Hepatocyte (in vitro differentiated cells): ENCODE results near the gene TRIM7. TPM values are rescaled to one million over a fixed set of nuclear protein-coding genes. Genes with fewer than 3 reads are reported as not detected.

ENCODE experiments used
- DNase-seq: peaks from one replicate; pipeline ENCODE4 v3.0.0-alpha.2; 2016; ENCODE audit warnings: low spot score
- H2AFZ ChIP-seq: fragments of 200-600 bp; sonication (generic); 2 replicates; pipeline ENCODE4 v1.6.0; 2016; ENCODE audit warnings: antibody characterized with exemption, mild to moderate bottlenecking
- H3K27ac ChIP-seq: fragments of 200-600 bp; sonication (generic); 2 replicates; pipeline ENCODE4 v1.5.1; 2016; ENCODE audit warnings: mild to moderate bottlenecking
- H3K27me3 ChIP-seq: fragments of 200-600 bp; sonication (generic); 2 replicates; pipeline ENCODE4 v1.6.1; 2016
- H3K36me3 ChIP-seq: fragments of 200-600 bp; sonication (generic); replicated peaks from 2 replicates; pipeline ENCODE4 v1.5.1; 2016; ENCODE audit warnings: low read depth; ENCODE audit not compliant: insufficient read depth
- H3K4me1 ChIP-seq: fragments of 200-600 bp; sonication (generic); 2 replicates; pipeline ENCODE4 v1.5.1; 2016; ENCODE audit warnings: mild to moderate bottlenecking, moderate library complexity; ENCODE audit not compliant: insufficient read depth
- H3K4me2 ChIP-seq: fragments of 200-600 bp; sonication (generic); 2 replicates; pipeline ENCODE4 v1.6.0; 2016
- H3K4me3 ChIP-seq: fragments of 200-600 bp; sonication (generic); 2 replicates; pipeline ENCODE4 v1.5.1; 2016; ENCODE audit warnings: mild to moderate bottlenecking
- H3K79me2 ChIP-seq: fragments of 200-600 bp; sonication (generic); 2 replicates; pipeline ENCODE4 v1.6.0; 2017; ENCODE audit warnings: mild to moderate bottlenecking
- H3K9me2 ChIP-seq: fragments of 200-600 bp; sonication (generic); replicated peaks from 2 replicates; pipeline ENCODE4 v1.6.0; 2017; ENCODE audit warnings: mild to moderate bottlenecking; ENCODE audit not compliant: insufficient read depth
- H3K9me3 ChIP-seq: fragments of 200-600 bp; sonication (generic); 2 replicates; pipeline ENCODE4 v1.5.1; 2016; ENCODE audit warnings: low read depth, mild to moderate bottlenecking
- H4K20me1 ChIP-seq: fragments of 200-600 bp; sonication (generic); 2 replicates; pipeline ENCODE4 v1.6.0; 2016; ENCODE audit warnings: mild to moderate bottlenecking; ENCODE audit not compliant: insufficient read depth, poor library complexity, severe bottlenecking
- CTCF ChIP-seq: fragments of 200-600 bp; sonication (generic); IDR thresholded peaks from 2 replicates; pipeline ENCODE4 v1.5.1; 2016; ENCODE audit warnings: antibody characterized with exemption, mild to moderate bottlenecking; ENCODE audit not compliant: poor library complexity
- EZH2 ChIP-seq: fragments of 200-600 bp; sonication (generic); IDR thresholded peaks from 2 replicates; pipeline ENCODE4 v1.6.1; 2016; ENCODE audit warnings: antibody characterized with exemption, mild to moderate bottlenecking, borderline replicate concordance
- EZH2phosphoT487 ChIP-seq: fragments of 200-600 bp; sonication (generic); IDR thresholded peaks from one replicate; pipeline ENCODE4 v1.6.1; 2018; ENCODE audit warnings: antibody characterized with exemption, mild to moderate bottlenecking, low read depth, moderate library complexity; ENCODE audit not compliant: unreplicated experiment, severe bottlenecking
- WGBS: methylation state at CpG from one replicate; pipeline ENCODE4 v1.1.6; 2016; ENCODE audit warnings: low lambda C conversion rate; ENCODE audit errors: missing lambda C conversion rate; 5-methylcytosine and 5-hydroxymethylcytosine counted together
- polyA plus RNA-seq: library from polyadenylated mRNA; unstranded; fragments of >200 nt; fragmentation: Nextera tagmentation; extraction: Ambion mirVana; gene quantifications from 2 replicates; pipeline ENCODE4 v1.2.1, GENCODE V29; 2016
- total RNA-seq: library from RNA; depleted of rRNA; stranded (reverse); fragments of >200 nt; gene quantifications from 2 replicates; pipeline ENCODE4 v1.2.3, GENCODE V29; 2014

Gene TRIM7
- total and polyA plus RNA-seq, 2 experiments from 2014 or later: 0.35 TPM; not detected in 1

- peak; percentile 28 for DNase-seq
- Histone ChIP-seq H3K4me3 (no peak overlapping the region), H3K27me3 (peaks cover 16% of the 10 kb centered on the region)
Measured at GRCh38 chr5:181160152-181160754, 44.7 kb downstream of the TRIM7 start.

DNA sequence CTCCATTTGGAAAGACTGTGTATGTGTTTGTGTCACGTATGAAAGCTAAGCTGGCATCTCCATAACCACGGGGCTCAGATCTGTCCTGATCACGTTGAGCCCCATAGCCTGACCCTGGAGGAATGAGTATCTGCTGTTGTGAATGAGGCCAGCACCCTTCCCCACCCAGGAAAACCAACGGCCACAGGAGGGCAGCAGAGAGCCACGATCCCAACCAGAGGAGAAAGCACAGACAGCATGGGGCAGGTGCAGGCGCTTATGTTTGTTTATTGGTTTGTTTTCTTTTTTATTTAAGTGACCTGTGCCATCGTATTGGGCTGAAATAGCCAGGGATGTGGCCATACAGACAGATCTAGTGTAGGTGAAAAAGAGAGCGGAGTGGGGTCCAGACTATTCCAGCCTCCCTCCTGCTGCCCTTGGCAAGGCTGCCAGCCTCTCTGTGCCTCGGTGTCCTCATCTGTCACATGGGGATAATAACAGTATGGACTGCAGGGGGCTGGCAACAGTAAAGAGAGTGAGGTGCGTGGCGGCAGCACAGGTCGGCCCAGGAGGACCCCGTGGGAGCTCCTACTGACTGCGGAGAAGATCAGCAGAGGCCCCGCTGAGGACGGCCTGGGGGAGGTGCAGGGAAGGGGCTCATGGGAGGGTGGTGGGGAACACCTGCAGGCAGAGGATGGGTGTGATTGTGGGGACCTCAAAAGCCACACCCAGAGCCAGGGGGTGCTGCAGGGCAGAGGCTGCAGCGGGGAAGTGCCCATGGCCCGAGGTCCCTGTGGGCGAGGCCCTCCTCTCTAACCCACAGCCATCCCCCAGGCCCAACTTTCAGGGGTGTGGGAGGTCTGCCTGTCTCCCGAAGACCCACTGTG, 45.5 kb downstream of the TRIM7 start:
- peak; percentile 86 for DNase-seq
- no peaks in the 10 kb centered on the region for H3K4me1 ChIP-seq
- no peak overlapping the region for H3K4me2 ChIP-seq
- H3K9me3 ChIP-seq: no peaks in the 10 kb centered on the region
- no peak overlapping the region for H3K4me3 ChIP-seq
- no peaks in the 10 kb centered on the region for H3K79me2 ChIP-seq
- no peaks in the 10 kb centered on the region for H3K9me2 ChIP-seq
- 56% methylated on average over 20 of the region's 20 CpGs for WGBS
- H3K27ac ChIP-seq: no peak overlapping the region
- TF ChIP-seq CTCF (peak; percentile 85), EZH2phosphoT487 (no peak), EZH2 (no peak)
- H3K36me3 ChIP-seq: no peaks in the 10 kb centered on the region
- H2AFZ ChIP-seq: no peak overlapping the region
- no peaks in the 10 kb centered on the region for H4K20me1 ChIP-seq
- H3K27me3 ChIP-seq: peaks cover 16% of the 10 kb centered on the region

More at GRCh38 chr5:181160152-181160754, 44.7 kb downstream of the TRIM7 start:
- TF ChIP-seq CTCF (no peak), EZH2 (no peak), EZH2phosphoT487 (no peak)
- H3K27ac ChIP-seq: no peak overlapping the region
- no peaks in the 10 kb centered on the region for H3K79me2 ChIP-seq
- no peaks in the 10 kb centered on the region for H3K36me3 ChIP-seq
- H3K4me2 ChIP-seq: peak overlapping the region; percentile 56
- no peaks in the 10 kb centered on the region for H3K9me2 ChIP-seq
- no peaks in the 10 kb centered on the region for H3K4me1 ChIP-seq
- no peaks in the 10 kb centered on the region for H3K9me3 ChIP-seq
- H2AFZ ChIP-seq: no peak overlapping the region
- no peaks in the 10 kb centered on the region for H4K20me1 ChIP-seq
- WGBS: 81% methylated on average over 15 of the region's 21 CpGs

- H3K27ac ChIP-seq: no peak overlapping the region
- peaks cover 16% of the 10 kb centered on the region for H3K27me3 ChIP-seq
- H3K4me1 ChIP-seq: no peaks in the 10 kb centered on the region
- H2AFZ ChIP-seq: no peak overlapping the region
- H3K4me2 ChIP-seq: no peak overlapping the region
- TF ChIP-seq CTCF (no peak), EZH2 (no peak), EZH2phosphoT487 (no peak)
- no peaks in the 10 kb centered on the region for H3K79me2 ChIP-seq
- WGBS: 88% methylated on average over 3 of the region's 3 CpGs
- H3K9me3 ChIP-seq: no peaks in the 10 kb centered on the region
- no peak overlapping the region for H3K4me3 ChIP-seq
- no peak for DNase-seq
- H3K9me2 ChIP-seq: no peaks in the 10 kb centered on the region
- no peaks in the 10 kb centered on the region for H3K36me3 ChIP-seq
- H4K20me1 ChIP-seq: no peaks in the 10 kb centered on the region
Measured at GRCh38 chr5:181158869-181159268, 46.1 kb downstream of the TRIM7 start.
